HUES64 (cell line): ENCODE data around the gene PTPN12.
"Not testable (repeated sequence)": the region's sequence is repeated elsewhere in the genome, so short reads cannot be mapped to it uniquely, and the experiment has no call there.

Source experiments
- H3K27ac ChIP-seq: 2 replicates; pipeline ENCODE4 v1.7.0; 2013; ENCODE audit warnings: low read depth, low read length, inconsistent platforms
- H3K27me3 ChIP-seq: 2 replicates; pipeline ENCODE4 v1.6.1; 2013; ENCODE audit warnings: mild to moderate bottlenecking, low read length; ENCODE audit not compliant: insufficient read depth
- H3K36me3 ChIP-seq: 2 replicates; pipeline ENCODE4 v1.6.1; 2013; ENCODE audit warnings: mild to moderate bottlenecking, low read length; ENCODE audit not compliant: insufficient read depth
- H3K4me1 ChIP-seq: 2 replicates; pipeline ENCODE4 v1.6.1; 2013; ENCODE audit warnings: mild to moderate bottlenecking, low read length, moderate library complexity; ENCODE audit not compliant: insufficient read depth
- H3K4me3 ChIP-seq: 2 replicates; pipeline ENCODE4 v1.5.1; 2013; ENCODE audit warnings: mild to moderate bottlenecking, low read length, moderate library complexity
- H3K9ac ChIP-seq: 2 replicates; pipeline ENCODE4 v1.6.1; 2013; ENCODE audit warnings: mild to moderate bottlenecking, low read depth, low read length
- H3K9me3 ChIP-seq: 2 replicates; pipeline ENCODE4 v1.6.1; 2013; ENCODE audit warnings: low read depth, low read length; ENCODE audit not compliant: insufficient read depth
- WGBS: fragments of 150-250, 120-280 bp; methylation state at CpG from one replicate; pipeline ENCODE4 v1.1.7; 2013; ENCODE audit warnings: missing lambda C conversion rate; 5-methylcytosine and 5-hydroxymethylcytosine counted together

The PTPN12 gene

DNA sequence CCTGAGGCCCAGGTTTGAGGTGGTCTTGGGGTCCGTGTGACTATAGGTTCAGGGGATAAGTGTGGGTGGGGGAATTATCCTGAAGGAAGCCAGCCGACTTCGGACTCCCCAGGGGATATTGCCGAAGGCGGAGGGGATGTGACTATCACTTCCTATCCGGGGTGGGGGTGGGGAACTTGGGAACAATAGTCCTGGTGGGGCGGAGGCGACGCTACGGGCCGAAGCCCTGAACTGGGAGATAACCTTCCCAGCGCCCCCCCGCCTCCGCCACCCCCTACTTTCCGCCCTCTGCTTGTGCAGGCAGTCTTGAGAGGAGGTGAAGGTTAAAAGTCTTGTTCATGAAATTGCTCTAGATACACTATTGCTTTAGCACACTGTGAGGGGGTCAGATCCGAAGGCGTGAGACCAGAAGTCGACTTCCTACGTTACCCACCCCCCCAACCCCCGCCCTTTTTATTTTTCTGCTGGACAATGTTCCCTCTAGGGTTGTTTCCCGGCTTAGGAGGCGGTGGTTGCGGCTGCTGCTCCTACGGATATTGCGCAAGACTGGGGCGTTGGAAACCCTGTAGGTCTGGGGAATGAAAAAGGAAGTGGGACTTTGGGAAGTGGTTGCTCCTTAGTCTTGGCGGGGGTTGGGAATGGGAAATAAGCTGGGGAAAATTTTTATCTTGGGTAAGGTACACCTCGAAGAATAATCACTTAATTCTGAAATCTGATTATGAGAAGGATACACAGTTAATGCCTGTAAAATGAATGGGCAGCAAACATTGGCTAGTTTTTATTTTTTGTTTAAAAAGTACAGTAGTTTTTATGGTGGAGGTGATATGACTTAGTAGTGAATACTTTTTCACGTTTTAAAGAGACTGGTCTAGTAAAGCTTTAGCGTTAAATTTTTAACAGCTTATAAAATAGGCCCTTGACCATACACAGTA, 1.5 kb downstream of the PTPN12 start:
- Histone ChIP-seq H3K27ac (peak overlapping the region; percentile 96), H3K9ac (peak overlapping the region; percentile 80), H3K27me3 (no peaks in the 10 kb centered on the region), H3K9me3 (no peaks in the 10 kb centered on the region), H3K4me3 (peak overlapping the region; percentile 76), H3K4me1 (peaks cover 24% of the 10 kb centered on the region), H3K36me3 (peaks cover 5% of the 10 kb centered on the region; the same call in 1 of the 2 replicates)
- under 1% methylated on average over 19 of the region's 30 CpGs for WGBS

DNA sequence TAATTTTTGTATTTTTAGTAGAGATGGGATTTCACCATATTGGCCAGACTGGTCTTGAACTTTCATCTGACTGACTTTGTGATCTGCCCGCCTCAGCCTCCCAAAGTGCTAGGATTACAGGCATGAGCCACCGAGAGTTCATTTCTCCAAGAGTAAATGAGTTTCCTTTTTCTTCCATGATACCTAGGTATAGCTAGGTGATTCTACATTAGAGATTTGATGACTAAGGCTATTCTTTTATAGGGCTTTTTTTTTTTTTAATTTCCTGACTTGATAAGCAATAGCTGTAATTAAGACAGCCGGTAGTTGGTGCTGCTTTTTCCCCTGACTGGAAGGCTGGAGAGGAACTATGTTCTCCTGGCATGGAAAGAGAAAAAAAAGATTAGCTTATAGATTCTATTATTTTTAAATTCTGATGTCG, 3.3 kb downstream of the PTPN12 start:
- Histone ChIP-seq H3K27me3 (no peaks in the 10 kb centered on the region), H3K36me3 (peaks cover 5% of the 10 kb centered on the region; the same call in 1 of the 2 replicates), H3K4me1 (peaks cover 38% of the 10 kb centered on the region), H3K27ac (no peak overlapping the region), H3K4me3 (no peak overlapping the region), H3K9ac (no peak overlapping the region), H3K9me3 (no peaks in the 10 kb centered on the region)
- 84% methylated on average over 3 of the region's 4 CpGs for WGBS

DNA sequence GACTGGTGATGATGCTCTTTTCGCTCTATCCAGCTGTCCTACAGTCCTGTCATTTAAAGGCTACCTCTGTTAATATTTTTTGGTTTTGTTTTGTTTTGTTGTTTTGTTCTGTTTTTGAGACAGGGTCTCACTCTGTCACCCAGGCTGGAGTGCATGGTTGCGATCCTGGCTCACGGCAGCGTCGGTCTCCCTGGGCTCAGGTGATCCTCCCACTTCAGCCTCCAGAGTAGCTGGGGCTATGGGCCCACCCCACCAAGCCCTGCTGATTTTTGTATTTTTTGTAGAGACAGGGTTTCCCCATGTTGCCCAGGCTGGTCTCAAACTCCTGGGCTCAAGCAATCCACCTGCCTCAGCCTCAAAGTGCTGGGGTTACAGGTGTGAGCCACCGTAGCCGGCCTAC, 3.9 kb downstream of the PTPN12 start:
- not testable (repeated sequence) for H3K9ac ChIP-seq, H3K27ac ChIP-seq, H3K4me3 ChIP-seq, H3K9me3 ChIP-seq, H3K27me3 ChIP-seq, H3K36me3 ChIP-seq
- WGBS, result 95% methylated on average over 7 of the region's 7 CpGs
- peaks cover 38% of the 10 kb centered on the region for H3K4me1 ChIP-seq

DNA sequence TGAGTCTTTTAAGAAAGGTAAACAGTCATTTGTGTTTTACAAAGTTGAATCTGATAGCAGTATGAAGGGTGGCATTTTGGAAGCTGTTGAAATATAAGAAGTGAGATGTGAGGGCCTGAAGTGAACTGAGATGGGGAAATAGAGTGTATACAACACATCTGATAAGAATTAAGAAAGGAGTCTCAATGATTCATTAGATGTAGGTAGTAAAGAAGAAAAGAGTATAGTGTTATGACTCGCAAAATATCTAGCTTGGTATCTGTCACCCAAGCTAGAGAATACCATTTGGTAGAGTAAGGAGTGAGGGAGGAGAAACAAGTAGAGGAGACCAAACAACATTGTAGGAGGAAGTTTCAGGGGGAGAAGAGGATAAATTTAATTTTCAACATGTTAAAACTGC, 5.3 kb downstream of the PTPN12 start:
- no peak overlapping the region for H3K27ac ChIP-seq
- H3K4me3 ChIP-seq, result no peak overlapping the region

DNA sequence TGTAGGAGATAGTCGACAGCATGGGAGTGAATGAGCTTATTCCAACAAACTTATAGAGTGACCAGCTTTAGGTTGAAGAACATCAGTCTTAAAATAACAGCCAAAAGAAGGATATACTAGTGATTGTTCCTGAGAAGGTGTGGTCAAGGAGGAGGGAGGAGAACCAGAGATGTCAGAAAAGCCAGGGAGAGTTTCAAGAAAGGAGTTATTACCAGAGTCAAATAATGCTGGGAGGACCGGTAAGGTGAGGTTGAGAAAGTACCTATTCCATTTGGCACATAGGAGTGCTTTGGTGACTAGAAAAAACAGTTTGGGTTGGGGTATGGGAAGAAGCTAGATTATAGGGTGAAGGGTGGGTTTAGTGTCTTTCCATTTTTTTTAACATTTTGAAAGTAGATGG, 5.8 kb downstream of the PTPN12 start:
- Histone ChIP-seq H3K36me3 (peaks cover 5% of the 10 kb centered on the region; the same call in 1 of the 2 replicates), H3K9me3 (no peaks in the 10 kb centered on the region), H3K27ac (no peak overlapping the region), H3K27me3 (no peaks in the 10 kb centered on the region), H3K9ac (no peak overlapping the region), H3K4me3 (no peak overlapping the region), H3K4me1 (peaks cover 44% of the 10 kb centered on the region)
- 72% methylated on average over 2 of the region's 2 CpGs for WGBS

More for the DNA sequence above, 5.3 kb downstream of the PTPN12 start:
- H3K36me3 ChIP-seq, result peaks cover 5% of the 10 kb centered on the region; the same call in 1 of the 2 replicates
- no peak overlapping the region for H3K9ac ChIP-seq
- H3K4me1 ChIP-seq, result peaks cover 40% of the 10 kb centered on the region
- 98% methylated on average over 1 of the region's 1 CpG for WGBS
- H3K27me3 ChIP-seq, result no peaks in the 10 kb centered on the region
- H3K9me3 ChIP-seq, result no peaks in the 10 kb centered on the region

DNA sequence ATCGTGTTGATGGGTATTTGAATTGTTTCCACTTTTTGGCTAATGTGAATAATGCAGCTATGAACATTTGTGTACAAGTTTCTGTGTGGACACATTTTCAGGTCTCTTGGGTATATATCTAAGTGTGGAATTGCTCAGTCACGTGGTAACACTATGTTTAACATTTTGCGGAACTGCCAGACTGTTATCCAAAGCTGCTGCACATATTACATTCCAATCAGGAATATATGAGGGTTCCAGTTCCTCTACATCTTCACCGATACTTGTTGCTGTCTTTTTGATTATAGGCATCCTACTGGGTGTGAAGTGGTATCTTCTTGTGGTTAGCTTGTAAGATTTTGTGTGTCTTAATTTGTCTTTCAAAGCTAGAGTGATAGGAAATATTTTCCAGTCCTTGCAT, 6.8 kb downstream of the PTPN12 start:
- 95% methylated on average over 4 of the region's 4 CpGs for WGBS
- H3K36me3 ChIP-seq, result peaks cover 5% of the 10 kb centered on the region; the same call in 1 of the 2 replicates
- H3K9ac ChIP-seq, result no peak overlapping the region
- no peaks in the 10 kb centered on the region for H3K9me3 ChIP-seq
- H3K4me3 ChIP-seq, result no peak overlapping the region
- no peak overlapping the region for H3K27ac ChIP-seq
- no peaks in the 10 kb centered on the region for H3K27me3 ChIP-seq
- H3K4me1 ChIP-seq, result peaks cover 53% of the 10 kb centered on the region

DNA sequence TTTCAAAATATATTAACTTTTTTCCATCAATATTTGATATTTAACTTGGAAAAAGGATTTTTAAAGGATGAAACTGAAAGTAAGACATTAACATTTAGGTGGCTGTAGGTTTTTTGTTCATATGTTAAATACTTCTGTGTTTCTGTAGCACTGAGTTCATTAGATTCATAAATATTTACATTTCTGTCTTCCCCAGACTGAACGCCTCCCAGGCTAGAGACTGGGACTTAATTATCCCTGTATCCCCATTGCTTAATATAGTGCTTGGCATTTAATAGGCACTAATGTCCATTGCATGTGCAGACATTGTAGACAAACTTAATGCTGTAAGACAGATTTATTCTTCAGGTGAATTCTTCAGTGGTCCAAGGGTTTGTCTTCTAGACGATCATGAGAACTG, 7.4 kb downstream of the PTPN12 start:
- H3K9me3 ChIP-seq, result no peaks in the 10 kb centered on the region
- H3K9ac ChIP-seq, result no peak overlapping the region
- peaks cover 5% of the 10 kb centered on the region; the same call in 1 of the 2 replicates for H3K36me3 ChIP-seq
- no peaks in the 10 kb centered on the region for H3K27me3 ChIP-seq
- no peak overlapping the region for H3K27ac ChIP-seq
- 85% methylated on average over 2 of the region's 2 CpGs for WGBS
- no peak overlapping the region for H3K4me3 ChIP-seq
- peaks cover 59% of the 10 kb centered on the region for H3K4me1 ChIP-seq

DNA sequence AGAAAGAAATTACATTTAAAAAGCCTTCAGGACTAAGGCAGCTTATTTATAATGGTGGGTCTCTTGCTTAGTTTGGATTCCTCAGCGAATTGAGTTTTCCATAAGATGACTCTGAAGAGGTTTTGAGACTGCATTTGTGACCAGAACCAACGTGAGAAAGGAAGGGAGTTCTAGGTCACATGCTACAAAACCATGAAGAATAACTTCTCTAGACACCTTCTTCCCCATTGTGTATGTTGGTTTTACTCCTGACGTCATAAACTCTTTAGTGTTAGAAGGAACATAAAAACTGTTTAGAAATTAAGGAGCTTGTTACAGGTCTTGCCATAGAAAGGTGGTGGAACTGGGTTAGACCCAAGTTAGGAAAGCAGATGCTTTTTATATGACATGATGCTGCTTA, 11.1 kb downstream of the PTPN12 start:
- Histone ChIP-seq H3K4me1 (peaks cover 40% of the 10 kb centered on the region), H3K27me3 (no peaks in the 10 kb centered on the region), H3K4me3 (no peak overlapping the region), H3K9me3 (no peaks in the 10 kb centered on the region), H3K36me3 (peaks cover 3% of the 10 kb centered on the region; the same call in 1 of the 2 replicates), H3K9ac (no peak overlapping the region), H3K27ac (no peak overlapping the region)
- 88% methylated on average over 3 of the region's 3 CpGs for WGBS

DNA sequence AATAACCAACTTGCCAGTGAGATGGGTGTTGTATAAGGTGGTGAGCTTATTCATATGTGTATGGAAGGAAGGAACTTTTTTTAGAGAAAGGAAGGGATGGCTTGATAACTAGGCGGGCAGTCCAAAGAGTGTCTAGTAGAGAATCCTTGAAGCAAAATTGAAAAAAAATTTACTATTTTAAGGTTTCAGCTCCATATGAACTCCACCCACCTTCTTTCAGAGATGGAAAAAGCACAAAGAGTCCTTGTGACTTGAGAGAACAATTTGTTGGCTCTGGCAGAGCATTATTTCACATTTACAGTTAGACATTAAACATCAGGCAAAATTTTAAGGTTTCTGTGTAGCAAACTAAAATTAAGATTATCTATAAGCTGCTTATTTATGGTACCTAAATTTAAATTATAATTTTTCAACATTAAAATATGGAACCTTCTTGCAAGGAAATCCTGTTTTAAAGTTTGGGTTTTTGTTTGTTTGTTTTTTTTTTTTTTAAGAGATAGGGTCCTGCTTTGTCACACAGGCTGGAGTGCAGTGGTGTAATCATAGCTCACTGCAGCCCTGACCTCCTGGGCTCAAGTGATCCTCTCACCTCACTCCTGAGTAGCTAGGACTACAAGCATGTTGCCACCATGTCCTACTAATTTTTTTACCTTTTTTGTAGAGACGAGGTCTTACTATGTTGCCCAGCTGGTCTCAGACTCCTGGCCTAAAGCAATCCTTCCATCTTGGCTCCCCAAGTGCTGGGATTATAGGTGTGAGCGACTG, 12.2 kb downstream of the PTPN12 start:
- no peaks in the 10 kb centered on the region for H3K9me3 ChIP-seq
- H3K4me3 ChIP-seq, result no peak overlapping the region
- H3K27me3 ChIP-seq, result no peaks in the 10 kb centered on the region
- peaks cover 3% of the 10 kb centered on the region; the same call in 1 of the 2 replicates for H3K36me3 ChIP-seq
- WGBS, result 87% methylated on average over 3 of the region's 3 CpGs
- H3K27ac ChIP-seq, result no peak overlapping the region
- H3K9ac ChIP-seq, result no peak overlapping the region
- peaks cover 35% of the 10 kb centered on the region for H3K4me1 ChIP-seq

DNA sequence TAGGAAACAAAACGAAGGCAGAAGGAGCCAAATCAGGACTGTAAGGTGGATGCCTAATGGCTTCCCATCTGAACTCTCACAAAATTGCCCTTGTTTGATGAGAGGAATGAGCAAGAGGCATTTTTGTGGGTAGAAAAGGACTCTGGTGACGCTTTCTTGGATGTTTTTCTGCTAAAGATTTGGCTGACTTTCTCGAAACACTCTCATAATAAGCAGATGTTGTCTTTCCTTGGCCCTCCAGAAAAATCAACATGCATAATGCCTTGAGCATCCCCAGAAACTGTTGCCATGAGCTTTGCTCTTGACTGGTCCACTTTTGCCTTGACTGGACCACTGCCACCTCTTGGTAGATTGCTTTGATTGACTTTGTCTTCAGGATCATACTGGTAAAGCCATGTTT, 13.5 kb downstream of the PTPN12 start:
- Histone ChIP-seq H3K4me1 (peaks cover 32% of the 10 kb centered on the region), H3K9ac (no peak overlapping the region), H3K27me3 (no peaks in the 10 kb centered on the region), H3K36me3 (0 out of 2 replicates have a peak, but pooled peaks cover 3% of the 10 kb centered on the region), H3K4me3 (no peak overlapping the region), H3K27ac (no peak overlapping the region), H3K9me3 (no peaks in the 10 kb centered on the region)
- 93% methylated on average over 3 of the region's 3 CpGs for WGBS

DNA sequence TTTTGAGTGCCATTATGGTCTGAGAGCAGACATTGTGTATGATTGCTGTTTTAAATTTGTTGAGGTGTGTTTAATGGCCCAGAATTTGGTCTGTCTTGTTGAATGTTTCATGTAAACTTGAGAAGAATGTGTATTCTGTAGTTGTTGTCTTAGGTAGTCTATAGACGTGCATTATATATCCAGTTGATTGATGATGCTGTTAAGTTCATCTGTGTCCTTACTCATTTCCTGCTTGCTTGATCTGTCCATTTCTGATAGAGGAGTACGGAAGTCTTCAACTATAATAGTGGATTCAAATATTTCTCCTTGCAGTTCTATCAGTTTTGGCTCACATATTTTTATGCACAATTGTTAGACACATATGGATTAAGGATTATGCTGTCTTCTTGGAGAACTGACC, 16.0 kb downstream of the PTPN12 start:
- 94% methylated on average over 2 of the region's 2 CpGs for WGBS
- Histone ChIP-seq H3K9ac (no peak overlapping the region), H3K9me3 (no peaks in the 10 kb centered on the region), H3K4me3 (no peak overlapping the region), H3K27ac (no peak overlapping the region), H3K4me1 (peaks cover 27% of the 10 kb centered on the region), H3K27me3 (no peaks in the 10 kb centered on the region), H3K36me3 (0 out of 2 replicates have a peak, but pooled peaks cover 7% of the 10 kb centered on the region)
